ENCODE measurements around the gene KCNT1. TPM values are rescaled to one million over a fixed set of nuclear protein-coding genes. Genes with fewer than 3 reads are reported as not detected.

The KCNT1 gene
- total RNA-seq, 1 experiment from 2014 or later: 0.10 TPM

DNA sequence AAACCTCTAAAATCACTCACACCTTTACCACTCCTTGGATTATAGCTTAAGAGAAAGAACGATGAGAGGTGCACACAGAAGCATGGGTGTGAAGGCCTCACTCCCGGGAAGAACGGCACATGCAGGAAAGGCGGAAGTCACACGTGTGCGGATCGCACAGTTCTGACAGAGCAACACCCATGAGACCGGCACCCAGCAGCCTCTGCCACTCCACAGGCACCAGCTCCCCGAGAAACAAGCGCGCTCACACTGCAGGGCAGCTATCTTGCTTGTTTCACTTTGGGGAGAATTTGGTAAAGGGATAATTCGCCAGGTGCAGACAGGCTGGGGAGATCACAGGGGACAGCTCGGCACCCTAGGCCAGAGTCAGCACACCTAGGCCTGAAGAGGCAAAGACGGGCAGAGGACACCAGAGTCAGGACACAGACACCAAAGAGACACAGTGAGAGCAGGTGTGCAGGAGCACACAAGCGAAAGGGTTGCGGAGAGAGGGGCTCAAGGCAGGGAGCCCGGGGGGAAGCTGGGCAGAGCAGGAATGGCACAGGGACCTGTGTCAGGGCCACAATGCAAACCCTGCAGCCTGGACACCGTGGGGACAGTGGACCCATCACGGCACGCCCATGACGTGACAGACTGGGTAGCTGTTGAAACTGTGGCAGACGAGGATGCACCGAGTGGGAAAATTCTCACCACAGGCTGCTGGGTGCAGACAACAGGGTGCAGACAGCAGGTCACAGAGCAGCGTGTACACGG lies 123.6 kb downstream of the KCNT1 start:
- Histone ChIP-seq H3K4me3 (ENCODE audit: insufficient read depth, low read depth, low read length) (no peak overlapping the region), H3K27me3 (ENCODE audit: control insufficient read depth, insufficient read depth, low read length) (no peaks in the 10 kb centered on the region), H3K36me3 (replicated peaks; ENCODE audit: control insufficient read depth, insufficient read depth, low read length) (peaks cover 16% of the 10 kb centered on the region)
- no peak for DNase-seq

DNA sequence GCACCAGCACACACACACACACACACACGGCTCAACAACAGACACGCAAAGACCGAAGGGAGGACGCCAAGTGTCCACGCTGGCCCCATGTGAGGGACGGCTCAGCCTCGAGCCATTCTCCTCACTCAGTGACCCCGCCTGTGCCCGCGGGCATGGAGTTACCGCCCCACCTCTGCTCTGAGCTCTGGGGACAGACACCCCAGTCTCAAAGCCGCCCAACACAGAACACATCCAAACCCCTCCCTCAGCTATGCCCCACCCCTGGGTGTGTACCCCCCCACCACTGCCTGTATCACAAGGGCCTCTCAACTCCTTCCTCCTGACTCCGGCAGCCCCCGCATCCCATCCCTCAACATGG lies 124.2 kb downstream of the KCNT1 start:
- no peak overlapping the region for H3K4me3 ChIP-seq (ENCODE audit: insufficient read depth, low read depth, low read length)
- no peak for DNase-seq
- no peaks in the 10 kb centered on the region for H3K27me3 ChIP-seq (ENCODE audit: control insufficient read depth, insufficient read depth, low read length)
- H3K36me3 ChIP-seq (replicated peaks; ENCODE audit: control insufficient read depth, insufficient read depth, low read length): peaks cover 16% of the 10 kb centered on the region

DNA sequence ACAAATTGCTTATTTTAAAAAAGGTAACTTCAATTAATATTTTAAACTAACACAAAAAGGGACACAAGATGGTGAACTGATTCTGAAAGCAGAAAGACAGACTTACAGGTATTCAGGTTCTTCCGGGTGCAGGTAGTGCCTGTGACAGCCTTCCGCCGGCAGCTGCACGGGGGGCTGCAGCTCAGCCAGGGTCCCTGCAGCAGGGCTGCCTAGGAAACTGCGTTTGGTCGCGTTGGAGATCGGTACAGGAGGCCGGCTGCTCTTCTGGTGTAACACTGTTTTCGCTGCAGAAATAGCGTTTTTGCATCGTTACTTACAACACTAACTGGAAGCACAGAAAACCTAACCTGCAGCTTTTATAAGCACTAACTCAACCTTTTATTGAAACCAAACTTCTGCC lies 125.3 kb downstream of the KCNT1 start:
- DNase-seq: no peak
- H3K4me3 ChIP-seq (ENCODE audit: insufficient read depth, low read depth, low read length): no peak overlapping the region
- H3K27me3 ChIP-seq (ENCODE audit: control insufficient read depth, insufficient read depth, low read length): no peaks in the 10 kb centered on the region
- peaks cover 11% of the 10 kb centered on the region for H3K36me3 ChIP-seq (replicated peaks; ENCODE audit: control insufficient read depth, insufficient read depth, low read length)

DNA sequence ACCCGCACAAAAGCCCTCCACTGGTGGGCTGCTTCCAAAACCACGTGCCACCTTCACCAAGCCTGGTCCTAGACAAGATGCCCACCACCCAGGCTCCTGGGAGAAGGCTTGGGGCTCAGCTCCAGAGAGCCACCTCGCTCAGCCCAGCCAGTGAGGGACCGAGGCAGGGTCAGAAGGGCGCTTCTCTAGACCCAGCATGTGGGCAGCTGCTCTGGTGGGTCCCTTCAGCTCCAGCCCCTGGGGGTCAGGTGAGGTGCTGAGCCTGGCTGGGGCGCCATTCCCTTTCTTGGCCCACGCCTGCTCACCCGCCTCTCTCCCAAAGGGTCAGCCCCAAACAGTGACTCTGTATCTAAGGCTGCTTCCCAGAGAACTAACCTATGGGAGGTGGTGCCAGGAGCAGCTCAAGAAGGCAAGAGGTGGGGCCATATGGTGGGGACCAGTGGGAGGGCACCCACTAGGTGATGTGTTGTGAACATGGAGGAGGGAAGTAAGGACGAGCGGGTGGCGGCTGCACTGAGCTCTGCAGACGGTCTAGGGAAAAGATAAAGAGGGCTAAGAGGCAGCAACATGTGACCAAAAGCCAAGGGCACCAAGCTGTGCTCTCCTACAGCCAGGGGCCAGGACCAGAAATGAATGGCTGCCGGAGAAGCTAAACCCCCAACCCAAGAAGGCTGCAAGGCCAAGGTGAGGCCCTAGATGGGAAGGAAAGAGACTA lies 126.0 kb downstream of the KCNT1 start:
- H3K27me3 ChIP-seq (ENCODE audit: control insufficient read depth, insufficient read depth, low read length): no peaks in the 10 kb centered on the region
- no peak overlapping the region for H3K4me3 ChIP-seq (ENCODE audit: insufficient read depth, low read depth, low read length)
- H3K36me3 ChIP-seq (replicated peaks; ENCODE audit: control insufficient read depth, insufficient read depth, low read length): peaks cover 8% of the 10 kb centered on the region

DNA sequence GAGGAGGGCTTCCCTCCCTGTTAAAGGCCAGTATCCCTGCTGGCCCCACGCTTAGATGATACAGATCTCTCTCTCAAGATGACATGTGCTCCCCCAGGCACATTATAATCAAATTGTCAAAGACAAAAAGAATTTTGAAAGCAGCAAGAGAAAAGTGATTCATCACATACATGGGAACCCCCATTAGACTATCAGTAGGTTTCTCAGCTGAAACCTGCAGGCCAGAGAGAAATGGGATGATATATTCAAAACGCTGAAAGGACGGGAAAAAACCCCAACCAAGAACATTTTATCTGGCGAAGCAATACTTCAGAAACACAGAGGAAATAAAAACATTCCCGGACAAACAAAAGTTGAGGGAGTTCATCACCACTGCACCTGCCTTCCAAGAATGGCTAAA lies 126.7 kb downstream of the KCNT1 start:
- DNase-seq: no peak

More for the DNA sequence above, 126.0 kb downstream of the KCNT1 start:
- DNase-seq: no peak

DNA sequence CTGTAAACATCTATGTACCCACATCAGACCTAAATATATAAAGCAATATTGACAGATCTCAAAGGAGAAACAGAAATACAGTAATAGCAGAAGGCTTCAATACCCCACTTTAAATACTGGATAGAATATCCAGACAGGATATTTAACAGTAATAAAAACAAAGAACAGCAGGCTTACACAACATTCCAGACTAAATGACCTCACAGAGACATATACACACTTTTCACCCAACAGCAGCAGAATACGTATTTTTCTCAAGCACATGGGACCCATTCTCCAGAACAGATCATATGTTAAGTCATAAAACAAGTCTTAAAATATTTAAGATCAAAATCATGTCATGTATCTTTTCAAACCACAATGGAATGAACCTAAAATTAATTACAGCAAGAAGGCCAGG lies 128.5 kb downstream of the KCNT1 start:
- DNase-seq: no peak
- Histone ChIP-seq H3K4me3 (ENCODE audit: insufficient read depth, low read depth, low read length) (no peak overlapping the region), H3K27me3 (ENCODE audit: control insufficient read depth, insufficient read depth, low read length) (no peaks in the 10 kb centered on the region), H3K36me3 (replicated peaks; ENCODE audit: control insufficient read depth, insufficient read depth, low read length) (no peaks in the 10 kb centered on the region; the same call in 1 of the 2 replicates)

More for the DNA sequence above, 126.7 kb downstream of the KCNT1 start:
- Histone ChIP-seq H3K4me3 (ENCODE audit: insufficient read depth, low read depth, low read length) (no peak overlapping the region), H3K36me3 (replicated peaks; ENCODE audit: control insufficient read depth, insufficient read depth, low read length) (peaks cover 4% of the 10 kb centered on the region), H3K27me3 (ENCODE audit: control insufficient read depth, insufficient read depth, low read length) (no peaks in the 10 kb centered on the region)

DNA sequence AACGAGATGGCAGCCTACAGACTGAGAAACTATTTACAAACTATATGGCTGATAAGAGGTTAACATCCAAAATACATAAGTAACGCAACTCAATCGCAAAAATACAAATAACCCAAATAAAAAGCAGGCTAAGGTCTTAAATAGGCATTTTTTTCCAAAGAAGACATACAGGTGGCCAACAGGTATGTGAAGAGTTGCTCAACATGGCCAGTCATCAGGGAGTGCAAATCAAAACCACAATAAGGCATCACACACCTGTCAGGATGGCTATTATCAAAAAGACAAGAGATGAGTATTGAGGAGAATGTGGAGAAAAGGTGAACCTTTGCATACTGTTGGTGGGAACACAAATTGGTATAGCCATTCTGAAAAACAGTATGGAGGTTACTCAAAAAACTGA lies 131.9 kb downstream of the KCNT1 start:
- Histone ChIP-seq H3K4me3 (ENCODE audit: insufficient read depth, low read depth, low read length) (no peak overlapping the region), H3K27me3 (ENCODE audit: control insufficient read depth, insufficient read depth, low read length) (no peaks in the 10 kb centered on the region)
- DNase-seq: no peak

DNA sequence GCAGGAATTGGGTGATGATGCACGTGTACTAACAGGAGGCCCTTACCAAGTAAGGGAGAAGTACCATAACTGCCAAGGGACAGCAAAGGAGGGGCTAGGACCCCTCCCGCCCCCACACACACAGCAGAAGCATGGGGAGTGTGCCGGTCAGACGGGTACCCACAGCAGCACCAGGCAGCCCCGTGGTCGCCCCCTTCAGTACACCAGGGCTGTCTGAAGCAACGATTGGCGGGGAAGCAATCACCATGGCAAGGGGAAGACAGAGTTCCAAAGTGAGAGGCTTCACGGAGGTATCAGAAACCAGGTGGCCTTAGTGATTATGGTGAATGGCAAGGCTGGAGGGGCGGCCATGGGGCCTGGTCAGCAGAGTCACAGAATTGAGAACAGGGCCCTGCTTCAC lies 133.1 kb downstream of the KCNT1 start:
- no peak for DNase-seq
- H3K27me3 ChIP-seq (ENCODE audit: control insufficient read depth, insufficient read depth, low read length): no peaks in the 10 kb centered on the region
- no peaks in the 10 kb centered on the region for H3K36me3 ChIP-seq (replicated peaks; ENCODE audit: control insufficient read depth, insufficient read depth, low read length)
- H3K4me3 ChIP-seq (ENCODE audit: insufficient read depth, low read depth, low read length): no peak overlapping the region

More for the DNA sequence above, 131.9 kb downstream of the KCNT1 start:
- no peaks in the 10 kb centered on the region for H3K36me3 ChIP-seq (replicated peaks; ENCODE audit: control insufficient read depth, insufficient read depth, low read length)

DNA sequence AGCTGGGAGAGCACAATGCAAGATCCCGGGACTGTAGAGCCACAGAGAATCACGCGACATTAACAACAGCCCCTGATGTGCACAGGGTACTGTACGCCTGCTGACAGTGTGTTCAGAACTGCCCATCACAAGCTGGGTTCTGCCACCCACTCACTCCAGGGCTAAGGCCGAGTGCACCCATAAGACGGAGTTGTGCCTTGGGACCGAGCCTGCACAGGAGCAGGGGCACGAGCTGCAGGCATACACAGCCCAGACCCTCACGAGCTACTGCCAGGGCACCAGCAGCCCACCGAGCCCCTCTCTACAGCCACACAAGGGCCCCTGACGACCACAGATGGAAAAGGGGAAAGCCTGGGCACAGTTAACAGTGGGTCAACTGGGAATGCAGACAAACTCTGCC lies 137.5 kb downstream of the KCNT1 start:
- no peak overlapping the region for H3K4me3 ChIP-seq (ENCODE audit: insufficient read depth, low read depth, low read length)
- no peak for DNase-seq
- H3K27me3 ChIP-seq (ENCODE audit: control insufficient read depth, insufficient read depth, low read length): no peaks in the 10 kb centered on the region
- no peaks in the 10 kb centered on the region for H3K36me3 ChIP-seq (replicated peaks; ENCODE audit: control insufficient read depth, insufficient read depth, low read length)

DNA sequence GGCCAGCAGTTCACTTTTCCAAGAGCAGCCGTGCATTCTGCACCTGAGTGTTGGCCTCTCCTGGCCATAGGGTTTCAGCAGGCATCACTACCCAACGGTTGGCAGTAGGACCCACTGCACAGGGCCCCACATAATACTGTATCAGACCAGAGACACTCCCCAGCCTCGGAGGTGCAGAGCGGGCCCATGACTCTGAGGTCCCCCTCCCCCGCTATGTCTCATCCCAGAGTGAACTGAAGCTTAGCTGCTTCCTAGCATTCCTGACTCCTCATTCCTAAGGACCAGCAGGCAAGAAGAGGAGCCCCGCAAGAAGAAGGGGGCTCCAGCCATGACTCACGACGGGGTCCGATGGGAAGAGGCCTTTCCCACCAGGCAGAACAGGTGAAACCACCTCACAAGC lies 138.1 kb downstream of the KCNT1 start:
- Histone ChIP-seq H3K36me3 (replicated peaks; ENCODE audit: control insufficient read depth, insufficient read depth, low read length) (no peaks in the 10 kb centered on the region), H3K27me3 (ENCODE audit: control insufficient read depth, insufficient read depth, low read length) (no peaks in the 10 kb centered on the region), H3K4me3 (ENCODE audit: insufficient read depth, low read depth, low read length) (no peak overlapping the region)
- DNase-seq: no peak

DNA sequence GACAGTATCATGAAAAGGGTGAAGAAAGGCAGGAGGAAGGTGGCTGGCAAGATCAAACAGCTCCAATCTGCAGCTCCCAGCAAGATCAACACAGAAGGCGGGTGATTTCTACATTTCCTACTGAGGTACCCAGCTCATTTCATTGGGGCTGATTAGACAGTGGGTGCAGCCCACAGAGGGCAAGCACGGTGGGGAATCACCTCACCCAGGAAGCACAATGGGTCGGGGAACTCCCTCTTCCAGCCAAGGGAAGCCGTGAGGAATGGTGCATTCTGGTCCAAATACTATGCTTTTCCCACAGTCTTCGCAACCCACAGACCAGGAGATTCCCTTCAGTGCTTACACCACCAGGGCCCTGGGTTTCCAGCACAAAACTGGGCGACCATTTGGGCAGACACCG lies 138.6 kb downstream of the KCNT1 start:
- H3K27me3 ChIP-seq (ENCODE audit: control insufficient read depth, insufficient read depth, low read length): no peaks in the 10 kb centered on the region
- no peaks in the 10 kb centered on the region for H3K36me3 ChIP-seq (replicated peaks; ENCODE audit: control insufficient read depth, insufficient read depth, low read length)
- no peak for DNase-seq
- H3K4me3 ChIP-seq (ENCODE audit: insufficient read depth, low read depth, low read length): no peak overlapping the region

Other genes starting within 250 kb of the KCNT1 start
- gene PPP1R26, start 222.4 kb upstream of the KCNT1 start, total RNA-seq (2014; rRNA removed; shearing (Covaris generic)): 40.8 and 58.8 TPM in 2 replicates
- gene MRPS2, start 201.5 kb upstream of the KCNT1 start, total RNA-seq (2014; rRNA removed; shearing (Covaris generic)): 115 and 121 TPM in 2 replicates
- gene LCN1, start 180.7 kb upstream of the KCNT1 start, total RNA-seq (2014; rRNA removed; shearing (Covaris generic)): not detected in 2 replicates
- gene OBP2A, start 156.1 kb upstream of the KCNT1 start, total RNA-seq (2014; rRNA removed; shearing (Covaris generic)): not detected in 2 replicates
- not detected in 2 replicates for gene PAEP, start 140.4 kb upstream of the KCNT1 start, total RNA-seq (2014; rRNA removed; shearing (Covaris generic))
- gene GLT6D1, start 62.6 kb upstream of the KCNT1 start, total RNA-seq (2014; rRNA removed; shearing (Covaris generic)): not detected in 2 replicates
- 0.44 TPM in 1 of 2 replicates, not detected in the other for gene LCN9, start 38.9 kb upstream of the KCNT1 start, total RNA-seq (2014; rRNA removed; shearing (Covaris generic))
- gene SOHLH1, start 2.7 kb upstream of the KCNT1 start, total RNA-seq (2014; rRNA removed; shearing (Covaris generic)): not detected in 2 replicates
- 26.3 and 34.6 TPM in 2 replicates for gene CAMSAP1, start 205.4 kb downstream of the KCNT1 start, total RNA-seq (2014; rRNA removed; shearing (Covaris generic))